IMR-90 (cell line): ENCODE data around the gene TAGLN2. TPM values are rescaled to one million over a fixed set of nuclear protein-coding genes. Genes with fewer than 3 reads are reported as not detected.

Experiments used
- ATAC-seq: fragments of 200-7000 bp; cut with Tn5 transposase; 2 replicates; pipeline ENCODE4 v1.9.1; 2020; ENCODE audit warnings: low read depth, mild to moderate bottlenecking, moderate library complexity
- BruUV-seq: library from RNA; stranded (reverse); fragments of 400-500 nt; replicated peaks from 2 replicates; lab custom pipeline; 2021; lab: Mats Ljungman, UMichigan
- CTCF ChIA-PET: fragments of 300-600 bp; formaldehyde crosslinking; extraction: SDS; loops from one replicate; lab custom pipeline; 2021; ENCODE audit warnings: antibody characterized with exemption; lab: Yijun Ruan, JAX
- POLR2A ChIA-PET: fragments of 300-600 bp; sonication (Branson Sonifier 250); formaldehyde crosslinking; loops from one replicate; lab custom pipeline; 2022; ENCODE audit warnings: antibody characterized with exemption; ENCODE audit not compliant: unreplicated experiment; lab: Charles Lee
- DNase-seq: peaks from one replicate; pipeline ENCODE4 v3.0.0; 2013
- H2AFZ ChIP-seq: replicated peaks from 2 replicates; pipeline ENCODE3; 2013; ENCODE audit warnings: low read length, mild to moderate bottlenecking; ENCODE audit not compliant: poor library complexity
- H2AK5ac ChIP-seq: 2 replicates; pipeline ENCODE4 v1.6.1; 2013; ENCODE audit warnings: low read depth, low read length, inconsistent platforms
- H2AK9ac ChIP-seq: replicated peaks from 2 replicates; pipeline ENCODE3; 2013; ENCODE audit warnings: mild to moderate bottlenecking, low read depth, low read length, moderate library complexity; ENCODE audit not compliant: poor library complexity
- H2BK120ac ChIP-seq: 2 replicates; pipeline ENCODE4 v1.6.1; 2013; ENCODE audit warnings: low read depth, low read length, inconsistent platforms
- H2BK15ac ChIP-seq: 3 replicates; pipeline ENCODE4 v1.6.1; 2013; ENCODE audit warnings: low read depth, low read length, inconsistent platforms
- H2BK20ac ChIP-seq: 2 replicates; pipeline ENCODE4 v1.6.1; 2013; ENCODE audit warnings: low read depth, mild to moderate bottlenecking, inconsistent platforms, low read length, moderate library complexity
- H2BK5ac ChIP-seq: 2 replicates; pipeline ENCODE4 v1.6.1; 2013; ENCODE audit warnings: mild to moderate bottlenecking, low read depth, low read length, inconsistent platforms; ENCODE audit not compliant: poor library complexity, severe bottlenecking
- H3K14ac ChIP-seq: replicated peaks from 2 replicates; pipeline ENCODE4 v1.6.1; 2013; ENCODE audit warnings: low read depth, low read length, inconsistent platforms
- H3K18ac ChIP-seq: 2 replicates; pipeline ENCODE4 v1.6.1; 2013; ENCODE audit warnings: low read depth, low read length, control low read depth
- H3K23ac ChIP-seq: 2 replicates; pipeline ENCODE4 v1.6.1; 2013; ENCODE audit warnings: low read depth, low read length, inconsistent platforms
- H3K27ac ChIP-seq: 2 replicates; pipeline ENCODE4 v1.5.1; 2013; ENCODE audit warnings: mild to moderate bottlenecking, control low read depth, low read length; ENCODE audit not compliant: insufficient read depth
- H3K27me3 ChIP-seq: 2 replicates; pipeline ENCODE4 v1.6.1; 2013; ENCODE audit warnings: low read length; ENCODE audit not compliant: control insufficient read depth, insufficient read depth
- H3K36me3 ChIP-seq: 2 replicates; pipeline ENCODE4 v1.6.1; 2013; ENCODE audit warnings: low read length, mixed read lengths; ENCODE audit not compliant: control insufficient read depth, insufficient read depth
- H3K4ac ChIP-seq: 2 replicates; pipeline ENCODE4 v1.6.1; 2013; ENCODE audit warnings: low read depth, low read length, inconsistent platforms
- H3K4me1 ChIP-seq: 2 replicates; pipeline ENCODE4 v1.6.1; 2013; ENCODE audit warnings: low read length, mixed read lengths; ENCODE audit not compliant: control insufficient read depth, insufficient read depth
- H3K4me2 ChIP-seq: 2 replicates; pipeline ENCODE4 v1.6.1; 2013; ENCODE audit warnings: low read depth, mild to moderate bottlenecking, control low read depth, low read length, moderate library complexity
- H3K4me3 ChIP-seq: 2 replicates; pipeline ENCODE4 v1.5.1; 2013; ENCODE audit warnings: low read depth, mild to moderate bottlenecking, control low read depth, low read length, moderate library complexity; ENCODE audit not compliant: insufficient read depth
- H3K56ac ChIP-seq: 2 replicates; pipeline ENCODE4 v1.6.1; 2013; ENCODE audit warnings: low read length, inconsistent platforms; ENCODE audit not compliant: insufficient read depth; ENCODE audit errors: extremely low read depth
- H3K79me1 ChIP-seq, 2 experiments: 2 replicates each; pipeline ENCODE4 v1.6.1; 2013; ENCODE audit warnings: low read length in 2 of 2, inconsistent platforms in 1 of 2, low read depth in 1 of 2
- H3K9ac ChIP-seq: 2 replicates; pipeline ENCODE4 v1.6.1; 2013; ENCODE audit warnings: low read depth, low read length, control low read depth
- H3K9me1 ChIP-seq: 2 replicates; pipeline ENCODE4 v1.6.1; 2013; ENCODE audit warnings: low read length, inconsistent platforms; ENCODE audit not compliant: insufficient read depth
- H3K9me3 ChIP-seq: 2 replicates; pipeline ENCODE4 v1.6.1; 2013; ENCODE audit warnings: low read length; ENCODE audit not compliant: control insufficient read depth, insufficient read depth
- H4K20me1 ChIP-seq: 2 replicates; pipeline ENCODE4 v1.6.1; 2013; ENCODE audit warnings: low read length, inconsistent platforms; ENCODE audit not compliant: insufficient read depth
- H4K5ac ChIP-seq: 2 replicates; pipeline ENCODE4 v1.6.1; 2013; ENCODE audit warnings: mild to moderate bottlenecking, low read depth, low read length, control low read depth
- H4K8ac ChIP-seq, 2 experiments: 2 replicates each; pipeline ENCODE4 v1.6.1; 2013; ENCODE audit warnings: low read depth in 2 of 2, low read length in 2 of 2, control low read depth in 1 of 2, inconsistent platforms in 1 of 2
- H4K91ac ChIP-seq: 2 replicates; pipeline ENCODE4 v1.6.1; 2013; ENCODE audit warnings: low read depth, low read length, inconsistent platforms; ENCODE audit not compliant: insufficient read depth
- BHLHE40 ChIP-seq: fragments of 150-350 bp; IDR thresholded peaks from 2 replicates; pipeline ENCODE4 v1.6.1; 2016; ENCODE audit warnings: mild to moderate bottlenecking, low read depth, low read length
- CHD1 ChIP-seq: IDR thresholded peaks from 2 replicates; pipeline ENCODE4 v1.6.1; 2012; ENCODE audit warnings: low read depth, low read length, improper control_type of control experiment
- CTCF ChIP-seq: conservative IDR thresholded peaks from 2 replicates; pipeline ENCODE4 v1.5.1; 2012; ENCODE audit warnings: mild to moderate bottlenecking, low read depth, low read length, improper control_type of control experiment
- ELK1 ChIP-seq: fragments of 150-350 bp; IDR thresholded peaks from 2 replicates; pipeline ENCODE4 v1.6.1; 2016; ENCODE audit warnings: low read depth, mild to moderate bottlenecking, low read length, moderate library complexity, borderline replicate concordance
- FOS ChIP-seq: fragments of 150-350 bp; IDR thresholded peaks from 2 replicates; pipeline ENCODE4 v1.6.1; 2016; ENCODE audit warnings: low read depth, low read length
- MAFK ChIP-seq: IDR thresholded peaks from 2 replicates; pipeline ENCODE4 v1.6.1; 2012; ENCODE audit warnings: low read depth, low read length, improper control_type of control experiment
- NFE2L2 ChIP-seq: fragments of 150-350 bp; IDR thresholded peaks from 2 replicates; pipeline ENCODE4 v1.6.1; 2016; ENCODE audit warnings: low read depth, mild to moderate bottlenecking, low read length
- RAD21 ChIP-seq: IDR thresholded peaks from 2 replicates; pipeline ENCODE4 v1.6.1; 2012; ENCODE audit warnings: low read length, improper control_type of control experiment
- RCOR1 ChIP-seq: IDR thresholded peaks from 2 replicates; pipeline ENCODE4 v1.6.1; 2012; ENCODE audit warnings: mild to moderate bottlenecking, low read length, improper control_type of control experiment; ENCODE audit not compliant: insufficient replicate concordance
- USF2 ChIP-seq: fragments of 150-350 bp; IDR thresholded peaks from 2 replicates; pipeline ENCODE4 v1.6.1; 2017; ENCODE audit warnings: mild to moderate bottlenecking, antibody characterized with exemption, low read length, low read depth
- WGBS, 2 experiments: methylation state at CpG; one replicate each; pipeline versions ENCODE4 v1.1.5 to v1.1.7; 2013; ENCODE audit warnings: missing lambda C conversion rate in 2 of 2; ENCODE audit not compliant: insufficient read length in 1 of 2; ENCODE audit errors: extremely low coverage in 2 of 2; 5-methylcytosine and 5-hydroxymethylcytosine counted together
- dilution Hi-C: fragments of 300-500 bp; cut with HindIII; formaldehyde crosslinking; loops from one replicate; pipeline ENCODE4 v1.14.3; 2018; ENCODE audit warnings: low sequenced_read_pairs; ENCODE audit not compliant: unreplicated experiment
- in situ Hi-C: fragments of 300-500 bp; cut with MboI; formaldehyde crosslinking; loops from 3 replicates; pipeline ENCODE4 v1.14.3; 2019; ENCODE audit warnings: low sequenced_read_pairs, inconsistent platforms, mixed read lengths
- intact Hi-C: fragments of 100-400 bp; cut with micrococcal nuclease; formaldehyde crosslinking; loops from 2 replicates; pipeline ENCODE4 v1.10.0; 2022
- polyA plus RNA-seq, 3 experiments: library from polyadenylated mRNA; depleted of rRNA; stranded (reverse); fragments of >200 nt; gene quantifications; 2 replicates each; pipeline ENCODE4 v1.2.3, GENCODE V29; 2012; ENCODE audit warnings: low replicate concordance in 1 of 3
- total RNA-seq: library from RNA; depleted of rRNA; stranded (reverse); fragments of >200 nt; gene quantifications from 2 replicates; pipeline ENCODE4 v1.2.3, GENCODE V29; 2012

The TAGLN2 gene
- total and polyA plus RNA-seq, 2 of the 4 experiments (the other 2 are of a cell fraction) = 440 to 634 TPM

- H2BK120ac ChIP-seq = no peak overlapping the region
- no peak overlapping the region for H4K8ac ChIP-seq
- no peaks in the 10 kb centered on the region for H3K4me1 ChIP-seq
- POLR2A ChIA-PET = no interaction called here
- H3K4me3 ChIP-seq = no peak overlapping the region
- no CpG with 5 or more reads among the region's 4 CpGs for WGBS, 2 experiments
- no peak overlapping the region for H2AK9ac ChIP-seq
- no peak overlapping the region; the same call in 1 of the 2 replicates for H2AK5ac ChIP-seq
- H4K5ac ChIP-seq = no peak overlapping the region
- ATAC-seq (no peak), DNase-seq (no peak)
- H3K14ac ChIP-seq = no peak overlapping the region
- H3K4ac ChIP-seq = no peak overlapping the region
- H3K9me1 ChIP-seq = no peaks in the 10 kb centered on the region
- H2BK5ac ChIP-seq = no peak overlapping the region
- H3K4me2 ChIP-seq = no peak overlapping the region
- in situ Hi-C loops = loop anchor here (5.0 to 10.0 kb wide), 2 partner anchors 72 to 439 kb away; no protein-coding TSS in a partner anchor
- dilution Hi-C loops = no loop called here
- H3K79me1 ChIP-seq = no peaks in the 10 kb centered on the region
- no peak overlapping the region for H2BK15ac ChIP-seq
- TF ChIP-seq USF2 (no peak), ELK1 (no peak), CTCF (no peak), FOS (no peak), NFE2L2 (no peak), CHD1 (no peak), MAFK (no peak), RAD21 (no peak), BHLHE40 (no peak), RCOR1 (no peak)
- no peak overlapping the region for H2AFZ ChIP-seq
- H3K9ac ChIP-seq = no peak overlapping the region
- H4K20me1 ChIP-seq = no peaks in the 10 kb centered on the region
- no peak overlapping the region for H3K56ac ChIP-seq
- CTCF ChIA-PET = interaction anchor here (6.4 kb wide), 1 partner anchor 71 kb away, joined by 48 read pairs; no protein-coding TSS in a partner anchor
- H2BK20ac ChIP-seq = no peak overlapping the region
- no peak overlapping the region for H3K18ac ChIP-seq
- H3K23ac ChIP-seq = no peak overlapping the region
- no peaks in the 10 kb centered on the region for H3K9me3 ChIP-seq
- H4K91ac ChIP-seq = no peak overlapping the region
- no peaks in the 10 kb centered on the region for H3K36me3 ChIP-seq
- peaks cover 32% of the 10 kb centered on the region for H3K27me3 ChIP-seq
- BruUV-seq = no TSS peak
- intact Hi-C loops = loop anchor here (1.0 kb wide), 1 partner anchor 71 kb away; no protein-coding TSS in a partner anchor
- H3K27ac ChIP-seq = no peak overlapping the region
Observed at GRCh38 chr1:159935719-159936272, 10.5 kb upstream of the TAGLN2 start.
